HUDEP-2 (cell line): ENCODE results near the gene FIGNL2.
"Not testable (repeated sequence)": the region's sequence is repeated elsewhere in the genome, so short reads cannot be mapped to it uniquely, and the experiment has no call there.

Experiments
- DNase-seq, 76 experiments: peaks; one replicate each; lab custom pipeline; 2025; ENCODE audit not compliant: unreplicated experiment in 76 of 76; lab: John Stamatoyannopoulos, UW

FIGNL2 gene

DNA sequence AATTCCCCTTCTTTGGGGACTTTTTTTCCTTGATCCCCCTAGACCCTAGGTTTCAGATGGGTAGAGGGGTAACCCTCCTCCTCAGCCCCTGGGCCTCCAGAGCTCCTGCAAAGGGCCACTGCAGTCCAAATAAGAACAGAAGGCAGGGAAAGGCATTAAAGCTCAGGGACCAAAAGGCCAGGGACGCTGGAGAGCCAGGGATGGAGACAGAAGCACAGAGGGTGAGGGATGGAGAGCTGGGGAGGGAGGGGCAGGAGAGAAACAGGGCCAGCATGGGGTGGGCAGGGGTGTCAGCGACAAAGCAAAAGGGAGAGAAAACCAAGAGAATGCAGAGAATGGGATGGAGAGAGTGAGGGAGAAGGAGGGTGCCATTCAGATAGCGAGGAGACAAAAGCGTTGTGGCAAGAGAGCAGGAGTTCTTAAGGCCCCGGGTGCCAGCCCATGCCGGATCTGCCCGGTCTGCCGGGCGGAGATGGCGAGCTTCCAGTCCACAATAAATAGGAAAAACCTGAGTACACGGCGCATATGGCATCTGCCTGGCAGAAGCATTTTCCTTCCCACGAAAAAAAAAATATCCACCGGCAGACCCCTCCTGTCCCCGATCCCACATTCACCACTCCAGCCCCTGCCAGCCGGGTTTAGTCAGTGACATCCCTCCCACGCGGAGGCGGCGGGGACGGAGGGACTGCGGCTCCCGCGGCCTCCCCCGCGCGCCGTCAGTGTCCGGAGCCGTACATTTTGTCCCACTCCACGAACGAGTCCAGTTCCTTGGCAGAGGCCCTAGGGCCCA, 28.6 kb downstream of the FIGNL2 start:
- no peak for DNase-seq

- DNase-seq = peak in 3 of 76 experiments; percentile 3 to 10 (median 6)
These were observed 29.8 kb downstream of the FIGNL2 start for GRCh38 chr12:51818566-51819300.

DNA sequence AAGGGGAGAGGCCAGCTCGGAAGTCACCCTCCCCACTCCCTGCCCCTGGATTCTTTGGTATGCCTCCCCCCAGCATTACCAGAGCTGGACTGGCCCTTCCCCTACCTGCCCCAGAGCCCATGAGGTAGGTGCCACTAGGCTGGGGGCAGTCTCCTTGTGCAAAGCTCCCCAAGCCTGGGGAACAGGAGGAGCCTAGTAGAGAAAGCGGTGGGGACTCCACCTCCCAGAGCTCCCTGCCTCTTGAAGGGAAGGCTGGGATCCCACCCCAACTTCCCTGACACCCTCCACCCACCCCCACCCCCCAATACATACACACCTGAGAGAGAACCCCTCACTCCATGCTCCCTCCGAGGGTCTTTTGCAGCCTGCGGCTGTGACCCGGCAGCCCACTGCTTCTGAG, 30.4 kb downstream of the FIGNL2 start:
- DNase-seq = no peak

DNA sequence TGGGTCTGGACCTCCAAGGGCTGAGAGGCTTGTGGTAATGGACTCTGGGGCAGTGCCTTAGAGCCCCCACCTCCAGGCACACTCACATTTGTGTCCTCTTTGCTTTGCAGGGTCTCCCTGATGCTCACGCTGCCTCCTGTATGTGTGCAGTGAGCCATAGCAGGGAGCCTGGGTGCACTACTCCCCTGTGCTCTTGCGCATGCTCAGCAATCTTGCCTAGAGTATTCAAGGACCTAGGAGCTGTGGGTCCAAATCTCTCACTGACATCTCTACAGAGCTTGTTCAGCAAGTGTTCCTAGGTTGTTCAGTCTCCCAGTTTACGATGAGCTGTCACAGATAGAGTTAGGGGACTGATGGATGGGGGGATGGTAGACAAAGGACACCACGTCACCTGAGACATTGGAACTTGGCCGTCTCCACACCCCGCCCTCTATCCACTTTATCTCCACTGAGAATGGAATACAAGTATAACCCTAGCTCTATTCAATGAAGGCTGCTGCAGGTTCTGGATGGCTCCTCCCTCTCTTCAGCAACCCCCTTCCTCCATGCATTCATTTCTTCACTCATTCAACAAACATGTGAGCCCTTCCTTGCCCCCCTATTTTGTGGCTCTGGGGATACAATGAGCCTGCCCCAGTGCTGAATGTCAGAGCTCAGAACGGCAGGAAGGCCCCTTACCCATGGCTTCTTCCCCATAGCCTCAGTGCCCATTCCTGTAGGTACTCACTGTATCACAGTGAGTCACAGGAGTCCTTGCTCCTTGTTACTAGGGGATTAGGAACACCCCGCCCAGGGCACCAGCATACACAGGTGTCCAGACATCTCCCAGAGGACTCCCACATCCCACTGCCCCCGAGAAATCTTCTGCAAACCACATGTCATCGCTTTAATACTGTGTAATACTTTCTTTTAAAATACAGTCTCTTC, 31.2 kb downstream of the FIGNL2 start:
- DNase-seq = no peak

GRCh38 chr12:51815571-51815970, 32.9 kb downstream of the FIGNL2 start:
- no peak for DNase-seq

DNA sequence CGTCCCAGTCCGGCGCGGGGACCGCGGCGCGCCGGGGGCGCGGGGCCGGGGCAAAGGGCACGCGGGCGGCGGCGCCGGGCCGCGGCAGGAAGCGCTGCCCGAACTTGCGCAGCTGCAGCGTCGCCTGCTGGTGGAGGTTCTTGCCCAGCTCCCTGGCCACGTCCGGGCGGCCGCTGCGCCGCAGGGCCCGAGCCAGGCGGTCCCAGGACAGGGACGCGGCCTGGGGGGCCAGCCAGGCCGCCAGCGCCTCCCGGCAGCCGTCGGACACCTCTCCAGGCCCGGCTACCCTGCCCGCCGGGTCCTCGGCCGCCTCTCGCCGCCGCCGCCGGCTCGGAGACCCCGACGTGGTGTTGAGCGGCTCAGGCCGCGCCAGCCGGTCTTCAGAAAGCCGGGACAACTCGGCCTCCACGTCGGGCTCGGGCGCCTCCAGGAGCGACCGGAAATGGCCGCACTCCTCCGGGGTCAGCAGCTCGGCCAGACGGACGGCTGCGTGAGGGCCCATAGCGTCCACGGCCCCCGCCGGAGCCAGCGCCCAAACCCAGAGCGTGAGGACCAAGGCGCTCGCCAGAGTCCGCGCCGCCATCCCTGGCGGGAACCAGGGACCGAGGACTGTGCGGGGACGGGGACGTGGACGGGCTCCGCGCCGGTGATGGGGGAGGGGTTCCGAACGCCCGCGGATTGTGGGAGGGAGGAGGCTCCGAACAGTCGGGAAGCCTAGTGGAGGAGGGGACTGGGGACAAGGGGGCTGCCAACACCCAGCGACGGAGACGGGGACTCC, 34.0 kb downstream of the FIGNL2 start:
- DNase-seq = peak in 33 of 76 experiments; percentile 5 to 60 (median 25)

DNA sequence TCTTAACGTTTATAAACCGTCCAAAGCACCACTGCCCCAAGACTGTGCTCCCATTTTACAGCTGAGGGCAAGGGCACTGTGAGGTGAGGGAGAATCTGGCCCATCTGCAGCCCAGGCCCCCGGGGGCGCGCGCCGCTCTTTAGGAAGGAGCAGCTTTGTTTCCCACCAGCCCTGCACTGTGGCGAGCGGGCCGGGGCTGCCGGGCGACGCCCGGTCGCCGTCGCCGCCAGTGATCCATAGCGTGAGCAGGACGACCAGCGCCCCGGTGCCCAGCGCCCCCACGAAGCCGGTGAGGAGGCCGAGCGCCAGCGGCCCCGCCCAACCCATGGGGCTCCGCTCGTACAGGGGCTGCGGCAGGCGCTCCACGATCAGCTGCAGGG, 34.6 kb downstream of the FIGNL2 start:
- DNase-seq = no peak

GRCh38 chr12:51812871-51813270, 35.6 kb downstream of the FIGNL2 start:
- DNase-seq = no peak

DNA sequence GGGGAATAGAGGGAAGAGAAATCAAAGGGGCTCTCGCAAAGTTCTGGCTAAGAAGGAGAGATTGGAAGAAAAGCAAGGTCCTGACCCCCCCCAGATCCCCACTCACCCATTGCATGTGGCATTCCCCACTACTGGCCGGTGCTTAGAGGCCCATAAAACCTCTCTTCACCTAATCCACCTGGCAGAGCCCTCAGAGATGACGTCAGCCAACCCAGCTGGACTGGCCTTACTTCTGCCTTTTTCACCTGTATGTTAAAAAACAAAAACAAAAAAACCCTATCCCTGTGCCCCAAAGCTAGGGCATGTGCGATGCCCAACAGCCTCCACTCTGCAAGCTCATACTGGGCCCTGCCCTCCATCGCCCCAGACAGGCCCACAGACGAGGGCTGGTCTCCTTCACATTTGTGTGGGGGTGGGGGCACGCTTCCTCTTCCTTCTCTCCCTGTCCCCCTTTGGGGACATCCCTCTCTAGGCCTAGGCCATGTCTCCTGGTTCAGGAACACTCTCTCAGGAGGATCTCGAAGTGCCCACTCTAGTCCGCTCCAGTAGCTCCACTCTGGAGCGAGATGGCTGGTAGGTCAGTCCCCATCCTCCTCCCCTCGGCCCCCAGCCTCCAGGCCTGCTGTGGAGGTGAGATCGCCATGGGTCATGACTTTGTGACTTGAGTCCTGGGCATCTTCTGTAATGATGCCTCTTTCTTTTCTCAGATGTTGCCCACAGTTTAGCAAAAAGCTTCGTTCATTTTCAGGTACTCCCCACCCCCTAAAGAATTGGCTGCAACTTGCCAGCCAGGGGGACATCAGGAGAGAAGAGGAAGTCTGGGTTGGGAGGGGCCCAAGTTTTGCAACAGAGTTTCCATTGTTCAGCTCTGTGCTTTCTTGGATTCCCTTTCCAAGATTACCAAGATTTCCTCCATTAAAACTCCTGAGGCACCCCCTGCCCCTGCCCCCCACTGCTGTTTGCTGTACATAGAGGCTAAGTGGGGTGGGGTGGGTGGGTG, 37.0 kb downstream of the FIGNL2 start:
- DNase-seq = no peak

GRCh38 chr12:51809193-51809592, 39.3 kb downstream of the FIGNL2 start:
- DNase-seq = no peak

DNA sequence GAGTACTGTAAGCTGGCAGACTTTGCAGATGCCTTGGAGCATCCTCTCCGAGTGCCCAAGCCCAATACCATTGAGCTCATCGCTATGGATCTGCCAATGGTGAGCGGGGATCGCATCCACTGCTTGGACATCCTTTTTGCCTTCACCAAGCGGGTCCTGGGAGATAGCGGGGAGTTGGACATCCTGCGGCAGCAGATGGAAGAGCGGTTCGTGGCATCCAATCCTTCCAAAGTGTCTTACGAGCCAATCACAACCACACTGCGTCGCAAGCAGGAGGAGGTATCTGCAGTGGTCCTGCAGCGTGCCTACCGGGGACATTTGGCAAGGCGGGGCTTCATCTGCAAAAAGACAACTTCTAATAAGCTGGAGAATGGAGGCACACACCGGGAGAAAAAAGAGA, 41.6 kb downstream of the FIGNL2 start:
- no peak for DNase-seq

DNA sequence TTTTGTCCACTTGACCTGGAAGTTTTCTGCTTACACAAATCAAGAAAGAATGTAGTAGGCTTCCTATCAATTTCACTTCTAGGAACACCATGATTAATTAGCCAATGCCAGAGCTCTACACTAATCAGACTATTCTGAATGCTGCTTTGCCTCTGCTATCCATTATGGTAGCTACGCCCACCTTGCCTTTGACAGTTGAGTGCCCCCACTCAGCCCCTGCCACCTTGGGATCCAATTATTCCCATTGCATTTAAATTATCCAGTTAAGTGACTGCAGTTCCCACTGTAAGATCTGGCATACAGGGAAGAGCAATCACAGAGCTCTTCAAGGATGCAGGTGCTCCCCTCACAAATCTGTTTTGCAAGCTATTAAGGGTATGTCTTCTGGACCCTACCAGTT, 47.5 kb downstream of the FIGNL2 start:
- DNase-seq = no peak

- no peak for DNase-seq
These were observed 50.0 kb downstream of the FIGNL2 start for GRCh38 chr12:51798501-51798900.

GRCh38 chr12:51798051-51798450, 50.5 kb downstream of the FIGNL2 start:
- DNase-seq = not testable (repeated sequence)

DNA sequence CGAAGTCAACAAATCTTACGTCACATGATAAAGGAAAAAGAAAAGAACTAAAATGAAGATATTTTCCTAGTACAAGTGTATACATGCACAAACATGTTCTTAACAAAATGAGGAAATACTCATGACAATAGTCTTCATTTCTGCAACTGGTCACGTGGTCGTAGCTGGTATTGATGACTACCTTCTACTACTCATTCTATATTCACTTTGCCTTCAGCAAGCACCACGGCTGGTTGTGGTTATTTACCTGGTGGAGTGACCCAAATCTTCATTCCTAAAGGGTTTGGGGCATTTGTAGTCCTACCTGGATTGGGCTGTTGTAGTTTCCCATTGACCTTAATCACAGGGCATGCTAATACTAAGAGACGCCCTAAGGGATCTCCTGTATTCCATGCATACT, 51.2 kb downstream of the FIGNL2 start:
- DNase-seq = no peak

DNA sequence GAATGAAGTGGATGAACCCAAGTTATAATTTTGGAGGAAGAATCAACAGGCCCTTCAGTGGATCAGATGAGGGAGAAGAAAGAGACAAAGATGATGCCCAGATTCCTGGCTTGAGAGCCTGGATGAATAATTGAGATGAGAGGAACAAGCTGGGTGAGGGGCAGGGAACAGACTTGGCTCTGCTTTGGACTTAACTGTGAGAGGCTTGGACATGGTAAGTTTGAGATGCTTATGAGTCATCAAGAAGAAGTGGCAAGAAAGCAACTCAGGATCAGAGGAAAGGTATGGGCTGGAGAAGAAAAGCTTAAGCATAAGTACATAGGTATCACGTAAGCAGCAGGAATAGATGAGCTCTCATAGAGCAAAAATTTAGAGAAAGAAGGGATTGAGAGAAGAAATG, 55.3 kb downstream of the FIGNL2 start:
- DNase-seq = no peak

- DNase-seq = no peak
These were observed 56.1 kb downstream of the FIGNL2 start for GRCh38 chr12:51792417-51792816.

DNA sequence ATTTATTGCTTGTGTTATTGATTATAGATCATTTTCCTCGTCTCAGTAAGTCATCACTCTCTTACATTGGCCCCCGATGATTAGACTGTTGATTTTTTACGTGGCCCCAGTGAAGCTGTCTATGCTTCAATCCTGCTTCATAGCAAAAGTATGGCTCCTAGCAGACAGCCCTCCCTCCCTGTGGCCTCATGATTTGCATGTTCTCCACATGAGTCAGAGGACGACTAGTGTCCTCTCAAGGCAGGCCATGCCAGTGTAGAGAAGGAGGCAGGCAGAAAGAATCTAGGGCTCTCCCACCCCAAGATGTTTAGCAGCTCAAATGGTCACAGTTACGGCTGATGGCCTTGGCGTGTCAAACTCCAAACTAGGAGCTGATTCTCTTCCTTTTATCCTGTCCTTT, 59.6 kb downstream of the FIGNL2 start:
- no peak for DNase-seq

DNA sequence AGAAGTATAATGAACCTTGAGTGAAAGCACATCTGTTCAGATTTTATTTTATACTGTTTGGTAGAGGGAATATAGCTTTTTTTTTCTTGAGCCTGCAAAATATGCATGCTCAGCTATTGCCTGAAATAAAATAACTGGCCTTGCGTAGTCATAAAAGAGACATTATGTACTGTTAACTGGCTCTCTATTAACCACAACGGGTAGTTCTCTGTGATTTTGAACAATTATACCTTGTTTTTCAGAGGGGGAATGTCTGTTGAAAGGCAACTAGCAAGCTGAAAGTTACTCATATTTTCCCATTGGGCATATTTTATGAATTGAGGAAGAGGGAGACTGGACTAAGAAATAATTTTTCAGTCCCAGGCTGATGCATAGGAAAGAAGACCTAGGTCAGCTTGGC, 62.6 kb downstream of the FIGNL2 start:
- DNase-seq = no peak
